K562 (cell line): Measurements from ENCODE around the gene NDUFS8. TPM values are rescaled to one million over a fixed set of nuclear protein-coding genes. Genes with fewer than 3 reads are reported as not detected.

Experiments
- FOXK1 ChIP-seq: sonication (generic); formaldehyde crosslinking; IDR thresholded peaks from 2 replicates; pipeline ENCODE4 v1.8.0; 2022; ENCODE audit warnings: missing genetic modification reagents, mild to moderate bottlenecking, borderline replicate concordance
- GTF2E2 ChIP-seq: fragments of 200-800 bp; sonication (Bioruptor generic); IDR thresholded peaks from 2 replicates; pipeline ENCODE4 v1.6.1; 2016; ENCODE audit warnings: missing genetic modification characterization, missing compliant biosample characterization
- KLF13 ChIP-seq: fragments of 450-650 bp; IDR thresholded peaks from 2 replicates; pipeline ENCODE4 v1.6.1; 2016; ENCODE audit warnings: missing genetic modification characterization, low read depth, mild to moderate bottlenecking, missing compliant biosample characterization, moderate library complexity, borderline replicate concordance
- NFE2L1 ChIP-seq: fragments of 450-650 bp; IDR thresholded peaks from 2 replicates; pipeline ENCODE4 v1.6.1; 2016; ENCODE audit warnings: missing genetic modification characterization, low read depth, mild to moderate bottlenecking, missing compliant biosample characterization, moderate library complexity, borderline replicate concordance
- PRMT5 ChIP-seq: sonication (generic); formaldehyde crosslinking; IDR thresholded peaks from 2 replicates; pipeline ENCODE4 v1.5.0; 2020; ENCODE audit warnings: missing genetic modification reagents
- SMARCB1 ChIP-seq: IDR thresholded peaks from 2 replicates; pipeline ENCODE4 v1.6.1; 2011; ENCODE audit warnings: improper control_type of control experiment, low read depth; ENCODE audit not compliant: insufficient read length
- TARDBP ChIP-seq: fragments of 450-650 bp; IDR thresholded peaks from 2 replicates; pipeline ENCODE4 v1.6.1; 2016
- ZC3H4 ChIP-seq: sonication (generic); formaldehyde crosslinking; IDR thresholded peaks from 2 replicates; pipeline ENCODE4 v1.9.0; 2021; ENCODE audit warnings: missing genetic modification reagents, borderline replicate concordance
- ZC3H8 ChIP-seq: fragments of 450-650 bp; IDR thresholded peaks from 2 replicates; pipeline ENCODE4 v1.6.1; 2017
- ZNF589 ChIP-seq: fragments of 200-800 bp; sonication (Bioruptor generic); IDR thresholded peaks from 2 replicates; pipeline ENCODE4 v1.6.1; 2016; ENCODE audit warnings: low read depth, missing genetic modification characterization, missing compliant biosample characterization
- ZNF668 ChIP-seq: fragments of 250-450 bp; sonication (Bioruptor Pico); IDR thresholded peaks from 2 replicates; pipeline ENCODE4 v1.8.0; 2022; ENCODE audit warnings: mild to moderate bottlenecking, inconsistent platforms
- polyA plus RNA-seq, 8 experiments: library from polyadenylated mRNA; depleted of rRNA in 4 of 8; stranded (reverse) in 5 of 8; unstranded in 3 of 8; fragments of >200 nt; fragmentation: Nextera tagmentation in 2 of 8; fragmentation: Illumina TruSeq in 1 of 8; extraction: Ambion mirVana in 2 of 8; extraction: Trizol in 1 of 8; gene quantifications; 2 replicates each; pipeline versions ENCODE4 v1.2.1 to v1.2.3, GENCODE V29; 2011 to 2014; ENCODE audit warnings: inconsistent platforms in 1 of 8, missing spikeins in 1 of 8
- total RNA-seq, 7 experiments: library from RNA; depleted of rRNA in 6 of 7; stranded (reverse); fragments of >200 nt in 6 of 7; fragmentation: Illumina TruSeq in 2 of 7; extraction: Trizol in 2 of 7; gene quantifications; 2 replicates each; pipeline versions ENCODE4 v1.2.1 to v1.2.3, GENCODE V29; 2011 to 2021; ENCODE audit warnings: low replicate concordance in 1 of 7
- TF ChIP-seq, protein P1 (sequence below): fragments of 450-650 bp; IDR thresholded peaks from 2 replicates; pipeline ENCODE4 v1.6.1; 2016
- TF ChIP-seq, protein P2 (sequence below): fragments of 450-650 bp; IDR thresholded peaks from 2 replicates; pipeline ENCODE4 v1.6.1; 2016; ENCODE audit warnings: borderline replicate concordance
- TF ChIP-seq, protein P3 (sequence below): fragments of 450-650 bp; IDR thresholded peaks from 2 replicates; pipeline ENCODE4 v1.7.0; 2016; ENCODE audit warnings: borderline replicate concordance
- TF ChIP-seq, protein P4 (sequence below), 2 experiments: fragments of 250-450 bp in 1 of 2; fragments of 450-650 bp in 1 of 2; sonication (Bioruptor Pico) in 1 of 2; IDR thresholded peaks; 2 replicates each; pipeline versions ENCODE4 v1.6.1 to v1.8.0; 2016 to 2021; ENCODE audit warnings: mild to moderate bottlenecking in 2 of 2, moderate library complexity in 2 of 2, missing compliant biosample characterization in 1 of 2, missing genetic modification characterization in 1 of 2
- TF ChIP-seq, protein P5 (sequence below): fragments of 250-450 bp; sonication (Bioruptor Pico); IDR thresholded peaks from 2 replicates; pipeline ENCODE4 v1.8.0; 2021; ENCODE audit warnings: moderate library complexity, mild to moderate bottlenecking, inconsistent platforms
- TF ChIP-seq, protein P6 (sequence below): fragments of 450-650 bp; conservative IDR thresholded peaks from 2 replicates; pipeline ENCODE4 v1.6.1; 2016; ENCODE audit warnings: missing genetic modification characterization, low read depth, mild to moderate bottlenecking, control low read depth, missing compliant biosample characterization

Gene NDUFS8
- total and polyA plus RNA-seq, 9 of the 15 experiments (the other 6 are each of a cell fraction or from before 2014, with no cell fraction given) = 36.5 to 351 (median 101) TPM

DNA sequence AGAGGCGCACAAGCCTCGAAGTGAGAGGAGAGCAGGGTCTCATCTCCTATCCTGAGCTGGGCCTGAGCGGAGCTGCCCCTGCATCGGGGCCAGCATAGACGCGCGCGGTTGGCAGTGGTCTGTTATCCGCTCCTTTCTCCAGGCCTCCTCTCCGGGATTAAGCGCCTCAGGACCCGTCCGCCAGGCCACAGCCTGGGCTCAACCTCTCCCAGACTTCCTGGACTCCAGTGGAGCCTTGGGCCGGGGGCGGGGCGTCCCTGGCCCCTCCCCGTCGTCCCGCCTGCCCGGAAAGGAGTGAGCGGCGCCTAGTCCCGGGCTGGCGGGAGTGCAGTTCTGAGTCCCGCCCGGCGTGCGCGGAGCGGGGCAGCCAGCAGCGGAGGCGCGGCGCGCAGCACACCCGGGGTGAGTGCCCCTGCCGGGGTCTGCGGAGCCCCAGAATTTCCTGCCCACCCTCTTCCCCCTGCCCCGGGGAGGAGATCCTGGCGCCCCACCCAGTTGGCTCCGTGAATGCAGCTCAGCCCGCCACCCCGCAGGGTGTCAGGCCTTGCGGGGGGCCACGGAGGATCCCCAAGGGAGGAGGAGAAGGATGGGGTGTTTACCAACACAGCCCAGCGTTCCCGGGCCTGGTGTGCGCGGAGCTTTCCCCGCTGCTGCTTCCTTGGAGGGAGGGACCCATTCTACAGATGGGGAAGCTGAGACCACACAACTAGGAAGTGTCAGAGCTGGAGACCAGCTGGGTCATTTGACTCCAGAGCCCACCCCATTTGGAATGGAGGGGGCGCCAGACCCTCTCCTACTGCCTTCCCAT, 8.4 kb downstream of the NDUFS8 start, which contains the start of gene TCIRG1 (continued):
- TF ChIP-seq, protein P1, sequence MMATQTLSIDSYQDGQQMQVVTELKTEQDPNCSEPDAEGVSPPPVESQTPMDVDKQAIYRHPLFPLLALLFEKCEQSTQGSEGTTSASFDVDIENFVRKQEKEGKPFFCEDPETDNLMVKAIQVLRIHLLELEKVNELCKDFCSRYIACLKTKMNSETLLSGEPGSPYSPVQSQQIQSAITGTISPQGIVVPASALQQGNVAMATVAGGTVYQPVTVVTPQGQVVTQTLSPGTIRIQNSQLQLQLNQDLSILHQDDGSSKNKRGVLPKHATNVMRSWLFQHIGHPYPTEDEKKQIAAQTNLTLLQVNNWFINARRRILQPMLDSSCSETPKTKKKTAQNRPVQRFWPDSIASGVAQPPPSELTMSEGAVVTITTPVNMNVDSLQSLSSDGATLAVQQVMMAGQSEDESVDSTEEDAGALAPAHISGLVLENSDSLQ = no peak
- TF ChIP-seq GTF2E2 (tag) (0 out of 2 replicates have a peak, but pooled peaks have one; percentile 69), ZNF589 (CRISPR knock-in tag) (0 out of 2 replicates have a peak, but pooled peaks have one; percentile 15), FOXK1 (0 out of 2 replicates have a peak, but pooled peaks have one; percentile 63), ZC3H8 (no peak), KLF13 (no peak), ZC3H4 (no peak), NFE2L1 (tag) (no peak), ZNF668 (no peak), PRMT5 (no peak), TARDBP (no peak), SMARCB1 (no peak)
- TF ChIP-seq, protein P2, sequence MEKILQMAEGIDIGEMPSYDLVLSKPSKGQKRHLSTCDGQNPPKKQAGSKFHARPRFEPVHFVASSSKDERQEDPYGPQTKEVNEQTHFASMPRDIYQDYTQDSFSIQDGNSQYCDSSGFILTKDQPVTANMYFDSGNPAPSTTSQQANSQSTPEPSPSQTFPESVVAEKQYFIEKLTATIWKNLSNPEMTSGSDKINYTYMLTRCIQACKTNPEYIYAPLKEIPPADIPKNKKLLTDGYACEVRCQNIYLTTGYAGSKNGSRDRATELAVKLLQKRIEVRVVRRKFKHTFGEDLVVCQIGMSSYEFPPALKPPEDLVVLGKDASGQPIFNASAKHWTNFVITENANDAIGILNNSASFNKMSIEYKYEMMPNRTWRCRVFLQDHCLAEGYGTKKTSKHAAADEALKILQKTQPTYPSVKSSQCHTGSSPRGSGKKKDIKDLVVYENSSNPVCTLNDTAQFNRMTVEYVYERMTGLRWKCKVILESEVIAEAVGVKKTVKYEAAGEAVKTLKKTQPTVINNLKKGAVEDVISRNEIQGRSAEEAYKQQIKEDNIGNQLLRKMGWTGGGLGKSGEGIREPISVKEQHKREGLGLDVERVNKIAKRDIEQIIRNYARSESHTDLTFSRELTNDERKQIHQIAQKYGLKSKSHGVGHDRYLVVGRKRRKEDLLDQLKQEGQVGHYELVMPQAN = peak; percentile 53
- TF ChIP-seq, protein P3, sequence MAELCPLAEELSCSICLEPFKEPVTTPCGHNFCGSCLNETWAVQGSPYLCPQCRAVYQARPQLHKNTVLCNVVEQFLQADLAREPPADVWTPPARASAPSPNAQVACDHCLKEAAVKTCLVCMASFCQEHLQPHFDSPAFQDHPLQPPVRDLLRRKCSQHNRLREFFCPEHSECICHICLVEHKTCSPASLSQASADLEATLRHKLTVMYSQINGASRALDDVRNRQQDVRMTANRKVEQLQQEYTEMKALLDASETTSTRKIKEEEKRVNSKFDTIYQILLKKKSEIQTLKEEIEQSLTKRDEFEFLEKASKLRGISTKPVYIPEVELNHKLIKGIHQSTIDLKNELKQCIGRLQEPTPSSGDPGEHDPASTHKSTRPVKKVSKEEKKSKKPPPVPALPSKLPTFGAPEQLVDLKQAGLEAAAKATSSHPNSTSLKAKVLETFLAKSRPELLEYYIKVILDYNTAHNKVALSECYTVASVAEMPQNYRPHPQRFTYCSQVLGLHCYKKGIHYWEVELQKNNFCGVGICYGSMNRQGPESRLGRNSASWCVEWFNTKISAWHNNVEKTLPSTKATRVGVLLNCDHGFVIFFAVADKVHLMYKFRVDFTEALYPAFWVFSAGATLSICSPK = no peak
- TF ChIP-seq, protein P4, sequence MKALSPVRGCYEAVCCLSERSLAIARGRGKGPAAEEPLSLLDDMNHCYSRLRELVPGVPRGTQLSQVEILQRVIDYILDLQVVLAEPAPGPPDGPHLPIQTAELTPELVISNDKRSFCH (CRISPR knock-in tag; IDR thresholded peaks at IDR 0.05) = no peak
- TF ChIP-seq, protein P4 (tag; IDR thresholded peaks at IDR 0.05) = 0 out of 2 replicates have a peak, but pooled peaks have one; percentile 24
- TF ChIP-seq, protein P5, sequence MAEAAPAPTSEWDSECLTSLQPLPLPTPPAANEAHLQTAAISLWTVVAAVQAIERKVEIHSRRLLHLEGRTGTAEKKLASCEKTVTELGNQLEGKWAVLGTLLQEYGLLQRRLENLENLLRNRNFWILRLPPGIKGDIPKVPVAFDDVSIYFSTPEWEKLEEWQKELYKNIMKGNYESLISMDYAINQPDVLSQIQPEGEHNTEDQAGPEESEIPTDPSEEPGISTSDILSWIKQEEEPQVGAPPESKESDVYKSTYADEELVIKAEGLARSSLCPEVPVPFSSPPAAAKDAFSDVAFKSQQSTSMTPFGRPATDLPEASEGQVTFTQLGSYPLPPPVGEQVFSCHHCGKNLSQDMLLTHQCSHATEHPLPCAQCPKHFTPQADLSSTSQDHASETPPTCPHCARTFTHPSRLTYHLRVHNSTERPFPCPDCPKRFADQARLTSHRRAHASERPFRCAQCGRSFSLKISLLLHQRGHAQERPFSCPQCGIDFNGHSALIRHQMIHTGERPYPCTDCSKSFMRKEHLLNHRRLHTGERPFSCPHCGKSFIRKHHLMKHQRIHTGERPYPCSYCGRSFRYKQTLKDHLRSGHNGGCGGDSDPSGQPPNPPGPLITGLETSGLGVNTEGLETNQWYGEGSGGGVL (CRISPR knock-in tag) = no peak
- TF ChIP-seq, protein P6, sequence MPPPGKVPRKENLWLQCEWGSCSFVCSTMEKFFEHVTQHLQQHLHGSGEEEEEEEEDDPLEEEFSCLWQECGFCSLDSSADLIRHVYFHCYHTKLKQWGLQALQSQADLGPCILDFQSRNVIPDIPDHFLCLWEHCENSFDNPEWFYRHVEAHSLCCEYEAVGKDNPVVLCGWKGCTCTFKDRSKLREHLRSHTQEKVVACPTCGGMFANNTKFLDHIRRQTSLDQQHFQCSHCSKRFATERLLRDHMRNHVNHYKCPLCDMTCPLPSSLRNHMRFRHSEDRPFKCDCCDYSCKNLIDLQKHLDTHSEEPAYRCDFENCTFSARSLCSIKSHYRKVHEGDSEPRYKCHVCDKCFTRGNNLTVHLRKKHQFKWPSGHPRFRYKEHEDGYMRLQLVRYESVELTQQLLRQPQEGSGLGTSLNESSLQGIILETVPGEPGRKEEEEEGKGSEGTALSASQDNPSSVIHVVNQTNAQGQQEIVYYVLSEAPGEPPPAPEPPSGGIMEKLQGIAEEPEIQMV = no peak; the same call in 1 of the 2 replicates
